ENCODE measurements around the gene CAPN12.

DNA sequence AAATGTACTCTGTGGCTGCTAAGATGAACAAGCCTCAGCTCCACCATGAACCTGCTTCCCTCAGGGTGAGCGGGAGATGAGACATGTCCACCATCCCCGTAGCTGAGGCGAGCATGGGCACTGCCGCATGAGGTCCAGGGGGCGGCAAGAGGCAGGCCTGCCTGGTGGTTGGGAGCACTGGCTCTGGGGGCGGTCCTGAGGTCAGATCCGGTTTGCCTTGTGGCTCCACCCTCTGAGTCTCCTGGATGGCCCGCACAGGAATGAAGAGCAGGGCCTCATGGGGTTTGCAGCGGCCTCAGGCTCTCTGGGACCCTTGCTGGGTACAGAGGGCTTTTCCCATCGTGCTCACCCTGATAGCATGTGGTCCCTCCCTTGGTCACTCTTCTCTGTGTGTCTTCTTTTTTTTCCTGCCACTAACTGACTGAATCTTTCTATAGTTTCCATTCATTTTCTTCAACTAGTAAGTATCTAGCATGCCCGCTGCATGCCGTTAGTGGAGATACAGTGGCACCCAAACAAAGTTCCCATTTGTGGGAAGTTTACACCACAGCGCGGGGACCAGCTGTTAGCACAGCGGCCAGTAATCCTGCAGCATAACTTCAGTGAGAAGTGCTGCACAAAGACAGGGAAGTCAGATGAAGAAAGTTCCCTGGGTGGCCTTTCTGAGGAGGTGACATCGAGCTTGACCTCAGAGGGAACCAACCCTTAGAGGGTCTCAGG is 37.3 kb downstream of the CAPN12 start:
- no peak for TF ChIP-seq EZH2 (IDR thresholded peaks at IDR 0.05; ENCODE audit: borderline replicate concordance, low read length)
- TF ChIP-seq, protein P1, sequence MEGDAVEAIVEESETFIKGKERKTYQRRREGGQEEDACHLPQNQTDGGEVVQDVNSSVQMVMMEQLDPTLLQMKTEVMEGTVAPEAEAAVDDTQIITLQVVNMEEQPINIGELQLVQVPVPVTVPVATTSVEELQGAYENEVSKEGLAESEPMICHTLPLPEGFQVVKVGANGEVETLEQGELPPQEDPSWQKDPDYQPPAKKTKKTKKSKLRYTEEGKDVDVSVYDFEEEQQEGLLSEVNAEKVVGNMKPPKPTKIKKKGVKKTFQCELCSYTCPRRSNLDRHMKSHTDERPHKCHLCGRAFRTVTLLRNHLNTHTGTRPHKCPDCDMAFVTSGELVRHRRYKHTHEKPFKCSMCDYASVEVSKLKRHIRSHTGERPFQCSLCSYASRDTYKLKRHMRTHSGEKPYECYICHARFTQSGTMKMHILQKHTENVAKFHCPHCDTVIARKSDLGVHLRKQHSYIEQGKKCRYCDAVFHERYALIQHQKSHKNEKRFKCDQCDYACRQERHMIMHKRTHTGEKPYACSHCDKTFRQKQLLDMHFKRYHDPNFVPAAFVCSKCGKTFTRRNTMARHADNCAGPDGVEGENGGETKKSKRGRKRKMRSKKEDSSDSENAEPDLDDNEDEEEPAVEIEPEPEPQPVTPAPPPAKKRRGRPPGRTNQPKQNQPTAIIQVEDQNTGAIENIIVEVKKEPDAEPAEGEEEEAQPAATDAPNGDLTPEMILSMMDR (conservative IDR thresholded peaks at IDR 0.05 in 1 of 2, IDR thresholded peaks at IDR 0.05 in 1 of 2; ENCODE audit: extremely low read depth in 1 of 2, insufficient read depth in 1 of 2, low read depth in 1 of 2, low read length in 2 of 2) = no peak

Measured in mammary epithelial cell (primary cell).